Neutrophil (primary cell): Measurements from ENCODE around the gene ZDHHC4.

Experiments
- H3K27ac ChIP-seq: fragments of 200-600 bp; sonication (generic); 2 replicates; pipeline ENCODE4 v1.5.1; 2016; ENCODE audit warnings: mild to moderate bottlenecking, moderate library complexity
- H3K27me3 ChIP-seq: fragments of 200-600 bp; sonication (generic); 2 replicates; pipeline ENCODE4 v1.6.0; 2016; ENCODE audit warnings: mild to moderate bottlenecking
- H3K36me3 ChIP-seq: fragments of 200-600 bp; sonication (generic); 2 replicates; pipeline ENCODE4 v1.5.1; 2017
- H3K4me1 ChIP-seq, 2 experiments: fragments of 200-600 bp in 1 of 2; sonication (generic) in 1 of 2; 1 replicate in 1 of 2; 2 replicates in 1 of 2; pipeline versions ENCODE4 v1.5.1 to v1.6.1; 2013 to 2016; ENCODE audit warnings: low read depth in 1 of 2, low read length in 1 of 2, mild to moderate bottlenecking in 1 of 2, moderate library complexity in 1 of 2; ENCODE audit not compliant: control insufficient read depth in 1 of 2, insufficient read depth in 1 of 2
- H3K4me3 ChIP-seq, 2 experiments: fragments of 200-600 bp in 1 of 2; sonication (generic) in 1 of 2; 1 replicate in 1 of 2; 2 replicates in 1 of 2; pipeline ENCODE4 v1.5.1; 2013 to 2016; ENCODE audit warnings: low read depth in 1 of 2, low read length in 1 of 2, mild to moderate bottlenecking in 1 of 2, moderate library complexity in 1 of 2
- H3K9me3 ChIP-seq: fragments of 200-600 bp; sonication (generic); 2 replicates; pipeline ENCODE4 v1.5.1; 2016
- TF ChIP-seq, protein P1 (sequence below): fragments of 200-600 bp; sonication (generic); IDR thresholded peaks from 2 replicates; pipeline ENCODE4 v1.5.1; 2016; ENCODE audit warnings: antibody characterized with exemption

The ZDHHC4 gene

DNA sequence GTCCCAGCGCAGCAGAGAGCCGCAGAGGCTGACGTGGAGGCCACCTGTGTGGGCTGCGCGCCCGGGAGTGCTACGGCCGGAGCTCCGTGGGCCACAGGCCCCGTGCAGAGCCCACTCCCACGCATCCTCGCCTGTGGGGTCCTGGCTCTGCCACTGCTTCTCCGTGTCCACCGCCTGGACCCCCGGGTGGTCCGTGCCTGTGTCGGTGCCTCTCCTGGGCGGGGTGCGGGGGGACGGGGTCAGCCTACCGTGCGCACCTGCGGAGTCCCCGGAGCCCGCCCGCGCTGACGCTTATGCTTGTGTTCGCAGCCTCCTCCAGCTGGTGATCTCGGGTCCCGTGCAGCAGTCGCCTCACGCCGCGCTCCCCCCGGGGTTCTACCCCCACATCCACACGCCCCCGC is 30.4 kb downstream of the ZDHHC4 start:
- no peak overlapping the region for H3K27ac ChIP-seq
- no peaks in the 10 kb centered on the region for H3K9me3 ChIP-seq
- peaks cover 65% of the 10 kb centered on the region for H3K36me3 ChIP-seq
- no peaks in the 10 kb centered on the region for H3K4me1 ChIP-seq
- H3K4me3 ChIP-seq = no peak overlapping the region
- TF ChIP-seq, protein P1, sequence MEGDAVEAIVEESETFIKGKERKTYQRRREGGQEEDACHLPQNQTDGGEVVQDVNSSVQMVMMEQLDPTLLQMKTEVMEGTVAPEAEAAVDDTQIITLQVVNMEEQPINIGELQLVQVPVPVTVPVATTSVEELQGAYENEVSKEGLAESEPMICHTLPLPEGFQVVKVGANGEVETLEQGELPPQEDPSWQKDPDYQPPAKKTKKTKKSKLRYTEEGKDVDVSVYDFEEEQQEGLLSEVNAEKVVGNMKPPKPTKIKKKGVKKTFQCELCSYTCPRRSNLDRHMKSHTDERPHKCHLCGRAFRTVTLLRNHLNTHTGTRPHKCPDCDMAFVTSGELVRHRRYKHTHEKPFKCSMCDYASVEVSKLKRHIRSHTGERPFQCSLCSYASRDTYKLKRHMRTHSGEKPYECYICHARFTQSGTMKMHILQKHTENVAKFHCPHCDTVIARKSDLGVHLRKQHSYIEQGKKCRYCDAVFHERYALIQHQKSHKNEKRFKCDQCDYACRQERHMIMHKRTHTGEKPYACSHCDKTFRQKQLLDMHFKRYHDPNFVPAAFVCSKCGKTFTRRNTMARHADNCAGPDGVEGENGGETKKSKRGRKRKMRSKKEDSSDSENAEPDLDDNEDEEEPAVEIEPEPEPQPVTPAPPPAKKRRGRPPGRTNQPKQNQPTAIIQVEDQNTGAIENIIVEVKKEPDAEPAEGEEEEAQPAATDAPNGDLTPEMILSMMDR = no peak
- peaks cover 10% of the 10 kb centered on the region for H3K27me3 ChIP-seq

DNA sequence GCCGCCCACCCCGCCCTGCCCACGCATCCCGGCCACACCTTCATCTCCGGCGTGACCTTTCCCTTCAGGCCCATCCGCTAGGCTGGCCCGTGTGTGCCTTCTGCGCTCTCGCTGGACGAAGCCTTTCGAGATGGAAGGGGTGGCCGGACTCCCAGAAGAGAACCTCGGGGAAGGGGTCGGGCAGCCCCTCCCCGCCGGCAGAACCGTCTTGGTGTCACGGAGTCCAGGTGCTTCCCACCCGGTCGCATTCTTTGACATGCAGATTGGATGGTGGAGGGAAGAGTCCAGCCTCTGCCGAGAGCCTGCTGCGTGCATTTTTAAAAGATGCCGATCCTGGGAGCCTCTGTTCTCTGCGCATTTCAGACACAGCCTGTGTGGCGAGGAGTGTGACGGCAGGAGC is 30.8 kb downstream of the ZDHHC4 start:
- Histone ChIP-seq H3K27me3 (peaks cover 13% of the 10 kb centered on the region), H3K4me3 (no peak overlapping the region), H3K27ac (no peak overlapping the region), H3K36me3 (peaks cover 61% of the 10 kb centered on the region), H3K9me3 (no peaks in the 10 kb centered on the region), H3K4me1 (no peaks in the 10 kb centered on the region)
- TF ChIP-seq, protein P1 = no peak

DNA sequence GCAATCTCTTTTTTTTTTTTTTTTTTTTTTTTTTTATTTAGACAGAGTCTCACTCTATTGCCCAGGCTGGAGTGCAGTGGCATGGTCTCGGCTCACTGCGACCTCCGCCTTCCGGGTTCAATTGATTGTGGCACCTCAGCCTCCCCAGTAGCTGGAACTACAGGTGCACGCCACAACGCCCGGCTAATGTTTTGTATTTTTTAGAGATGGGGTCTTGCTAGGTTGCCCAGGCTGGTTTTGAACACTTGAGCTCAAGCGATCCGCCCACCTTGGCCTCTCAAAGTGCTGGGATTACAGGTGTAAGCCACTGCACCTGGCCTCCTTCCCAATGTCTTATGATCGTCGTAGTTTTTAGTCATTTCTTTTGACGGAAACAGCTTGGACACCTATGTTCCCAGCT is 31.5 kb downstream of the ZDHHC4 start:
- TF ChIP-seq, protein P1 = no peak
- Histone ChIP-seq H3K9me3 (no peaks in the 10 kb centered on the region), H3K4me1 (no peaks in the 10 kb centered on the region), H3K36me3 (peaks cover 54% of the 10 kb centered on the region), H3K4me3 (no peak overlapping the region), H3K27ac (no peak overlapping the region), H3K27me3 (peaks cover 19% of the 10 kb centered on the region)

DNA sequence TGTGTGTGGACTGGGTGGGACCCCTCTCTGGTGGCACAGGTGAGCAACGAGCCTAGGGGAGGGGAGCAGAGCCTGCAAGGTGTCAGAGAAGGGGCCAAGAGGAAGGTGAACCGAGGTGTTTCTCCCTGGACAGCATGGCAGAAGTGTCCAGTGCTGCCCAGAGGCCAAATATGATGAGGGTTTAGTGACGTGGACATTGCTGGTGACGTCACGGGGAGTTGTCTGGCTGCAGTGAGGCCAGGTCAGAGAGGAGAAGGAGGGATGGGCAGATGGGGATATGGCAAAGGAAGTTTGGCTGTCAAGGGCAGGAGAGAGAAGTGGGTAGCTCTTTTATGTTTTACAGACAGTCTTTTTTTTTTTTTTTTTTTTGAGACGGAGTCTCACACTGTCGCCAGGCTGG is 35.6 kb downstream of the ZDHHC4 start:
- peaks cover 58% of the 10 kb centered on the region for H3K27me3 ChIP-seq
- peaks cover 4 to 8% of the 10 kb centered on the region in 2 experiments for H3K4me1 ChIP-seq
- H3K27ac ChIP-seq = no peak overlapping the region
- TF ChIP-seq, protein P1 = no peak
- no peak overlapping the region for H3K4me3 ChIP-seq
- H3K9me3 ChIP-seq = no peaks in the 10 kb centered on the region
- peaks cover 16% of the 10 kb centered on the region for H3K36me3 ChIP-seq

DNA sequence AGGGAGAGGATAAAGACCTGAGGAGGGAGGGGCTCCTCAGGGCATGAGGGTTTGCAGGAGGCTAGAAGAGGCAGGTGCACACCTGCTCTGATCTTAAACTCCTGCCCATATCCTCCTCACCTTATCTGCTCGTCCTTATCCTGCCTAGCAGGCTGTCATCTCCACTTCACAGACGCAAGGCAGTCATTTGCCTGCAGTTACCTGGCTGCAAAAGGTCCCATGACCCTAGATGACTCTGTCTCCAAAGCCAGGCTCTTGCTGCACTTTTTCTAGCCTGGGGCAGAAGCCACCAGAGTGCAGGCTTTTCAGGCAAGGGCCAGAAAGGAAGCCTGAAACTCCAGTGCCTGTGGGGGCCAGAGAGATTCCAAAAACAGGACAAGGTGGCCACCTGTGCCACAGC is 36.5 kb downstream of the ZDHHC4 start:
- TF ChIP-seq, protein P1 = no peak
- H3K36me3 ChIP-seq = peaks cover 8% of the 10 kb centered on the region
- H3K9me3 ChIP-seq = no peaks in the 10 kb centered on the region
- H3K4me3 ChIP-seq = no peak overlapping the region
- peaks cover 4 to 8% of the 10 kb centered on the region in 2 experiments for H3K4me1 ChIP-seq
- H3K27ac ChIP-seq = no peak overlapping the region
- peaks cover 67% of the 10 kb centered on the region for H3K27me3 ChIP-seq
